ENCODE results near the gene CD209.

Gene CD209

DNA sequence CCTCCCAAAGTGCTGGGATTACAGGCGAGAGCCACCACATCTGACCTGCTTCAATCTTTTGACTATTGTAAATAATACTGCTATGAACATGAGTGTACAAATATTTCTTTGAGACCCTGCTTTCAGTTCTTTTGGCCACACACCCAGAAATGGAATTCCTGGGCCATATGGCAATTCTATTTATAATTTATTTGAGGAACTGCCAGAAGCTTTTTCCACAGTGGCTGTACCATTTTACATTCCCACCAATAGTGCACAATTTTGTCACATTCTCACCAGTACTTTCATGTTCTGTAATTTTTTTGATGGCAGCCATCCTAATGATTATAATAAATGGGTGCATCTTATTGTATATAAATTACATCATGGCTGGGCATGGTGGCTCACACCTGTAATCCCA lies 31.7 kb downstream of the CD209 start:
- H3K4me3 ChIP-seq (ENCODE audit: low read depth, low read length): no peak overlapping the region
- ChIA-PET CTCF (no interaction called here), POLR2A (no interaction called here)
- no peak overlapping the region for H3K27ac ChIP-seq (ENCODE audit: extremely low read depth, low read depth, low read length)
- no peaks in the 10 kb centered on the region for H3K36me3 ChIP-seq (ENCODE audit: control insufficient read depth in 2 of 2, insufficient read depth in 1 of 2, low read length in 2 of 2)
- TF ChIP-seq ZNF830 (tag by site-specific recombination; IDR thresholded peaks at IDR 0.05; ENCODE audit: low read depth) (no peak), KLF16 (tag by site-specific recombination; IDR thresholded peaks at IDR 0.05) (no peak), ZNF302 (tag by site-specific recombination; IDR thresholded peaks at IDR 0.05; ENCODE audit: low read depth) (no peak), ZNF501 (tag by site-specific recombination; IDR thresholded peaks at IDR 0.05) (no peak), ZBTB8A (tag by site-specific recombination; IDR thresholded peaks at IDR 0.05) (no peak), ZNF416 (tag by site-specific recombination; IDR thresholded peaks at IDR 0.05) (no peak), GFI1B (tag by site-specific recombination; IDR thresholded peaks at IDR 0.05) (no peak), ZNF174 (tag by site-specific recombination; IDR thresholded peaks at IDR 0.05) (no peak), FEZF1 (tag by site-specific recombination; IDR thresholded peaks at IDR 0.05) (no peak), ZNF114 (tag by site-specific recombination; IDR thresholded peaks at IDR 0.05) (no peak), ZNF514 (tag by site-specific recombination; IDR thresholded peaks at IDR 0.05) (no peak), ZNF747 (tag by site-specific recombination; IDR thresholded peaks at IDR 0.05) (no peak), ZFHX2 (tag by site-specific recombination; conservative IDR thresholded peaks at IDR 0.05) (no peak), ZNF391 (tag by site-specific recombination; IDR thresholded peaks at IDR 0.05; ENCODE audit: borderline replicate concordance, low read depth) (no peak), ZNF621 (tag by site-specific recombination; IDR thresholded peaks at IDR 0.05) (no peak), PRDM1 (tag by site-specific recombination; IDR thresholded peaks at IDR 0.05) (no peak)
- H3K9me3 ChIP-seq (ENCODE audit: control insufficient read depth, insufficient read depth, low read depth, low read length): no peaks in the 10 kb centered on the region
- no peaks in the 10 kb centered on the region for H3K4me1 ChIP-seq (ENCODE audit: control insufficient read depth, insufficient read depth, low read length)

DNA sequence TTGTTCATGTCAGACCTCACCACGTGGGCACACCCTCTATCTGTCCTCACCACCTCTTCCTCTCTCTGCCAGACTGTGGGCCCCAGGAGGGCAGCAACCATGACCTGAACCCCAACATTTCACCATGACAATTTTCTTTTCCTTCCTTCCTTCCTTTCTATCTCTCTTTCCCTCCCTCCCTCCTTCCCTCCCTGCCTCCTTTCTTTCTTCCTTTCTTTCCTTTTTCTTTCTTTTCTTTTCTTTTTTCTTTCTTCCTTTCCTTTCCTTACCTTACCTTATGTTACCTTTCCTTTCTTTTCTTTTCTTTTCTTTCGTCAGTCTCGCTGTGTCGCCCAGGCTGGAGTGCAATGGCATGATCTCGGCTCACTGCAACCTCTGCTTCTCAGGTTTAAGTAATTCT lies 36.7 kb downstream of the CD209 start:
- no peaks in the 10 kb centered on the region for H3K9me3 ChIP-seq (ENCODE audit: control insufficient read depth, insufficient read depth, low read depth, low read length)
- H3K27ac ChIP-seq (ENCODE audit: extremely low read depth, low read depth, low read length): no peak overlapping the region
- CTCF ChIA-PET: interaction anchor here (0.6 kb wide), 1 partner anchor 369 kb away, joined by 3 read pairs; no protein-coding TSS in a partner anchor
- no peaks in the 10 kb centered on the region for H3K36me3 ChIP-seq (ENCODE audit: control insufficient read depth in 2 of 2, insufficient read depth in 1 of 2, low read length in 2 of 2)
- POLR2A ChIA-PET: no interaction called here
- no peaks in the 10 kb centered on the region for H3K4me1 ChIP-seq (ENCODE audit: control insufficient read depth, insufficient read depth, low read length)
- no peak overlapping the region for H3K4me3 ChIP-seq (ENCODE audit: low read depth, low read length)
- peak; percentile 84 for TF ChIP-seq PRDM1 (tag by site-specific recombination; IDR thresholded peaks at IDR 0.05)
- TF ChIP-seq, protein P1, sequence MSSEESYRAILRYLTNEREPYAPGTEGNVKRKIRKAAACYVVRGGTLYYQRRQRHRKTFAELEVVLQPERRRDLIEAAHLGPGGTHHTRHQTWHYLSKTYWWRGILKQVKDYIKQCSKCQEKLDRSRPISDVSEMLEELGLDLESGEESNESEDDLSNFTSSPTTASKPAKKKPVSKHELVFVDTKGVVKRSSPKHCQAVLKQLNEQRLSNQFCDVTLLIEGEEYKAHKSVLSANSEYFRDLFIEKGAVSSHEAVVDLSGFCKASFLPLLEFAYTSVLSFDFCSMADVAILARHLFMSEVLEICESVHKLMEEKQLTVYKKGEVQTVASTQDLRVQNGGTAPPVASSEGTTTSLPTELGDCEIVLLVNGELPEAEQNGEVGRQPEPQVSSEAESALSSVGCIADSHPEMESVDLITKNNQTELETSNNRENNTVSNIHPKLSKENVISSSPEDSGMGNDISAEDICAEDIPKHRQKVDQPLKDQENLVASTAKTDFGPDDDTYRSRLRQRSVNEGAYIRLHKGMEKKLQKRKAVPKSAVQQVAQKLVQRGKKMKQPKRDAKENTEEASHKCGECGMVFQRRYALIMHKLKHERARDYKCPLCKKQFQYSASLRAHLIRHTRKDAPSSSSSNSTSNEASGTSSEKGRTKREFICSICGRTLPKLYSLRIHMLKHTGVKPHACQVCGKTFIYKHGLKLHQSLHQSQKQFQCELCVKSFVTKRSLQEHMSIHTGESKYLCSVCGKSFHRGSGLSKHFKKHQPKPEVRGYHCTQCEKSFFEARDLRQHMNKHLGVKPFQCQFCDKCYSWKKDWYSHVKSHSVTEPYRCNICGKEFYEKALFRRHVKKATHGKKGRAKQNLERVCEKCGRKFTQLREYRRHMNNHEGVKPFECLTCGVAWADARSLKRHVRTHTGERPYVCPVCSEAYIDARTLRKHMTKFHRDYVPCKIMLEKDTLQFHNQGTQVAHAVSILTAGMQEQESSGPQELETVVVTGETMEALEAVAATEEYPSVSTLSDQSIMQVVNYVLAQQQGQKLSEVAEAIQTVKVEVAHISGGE (tag by site-specific recombination; conservative IDR thresholded peaks at IDR 0.05; ENCODE audit: low read depth): no peak
- TF ChIP-seq, protein P2, sequence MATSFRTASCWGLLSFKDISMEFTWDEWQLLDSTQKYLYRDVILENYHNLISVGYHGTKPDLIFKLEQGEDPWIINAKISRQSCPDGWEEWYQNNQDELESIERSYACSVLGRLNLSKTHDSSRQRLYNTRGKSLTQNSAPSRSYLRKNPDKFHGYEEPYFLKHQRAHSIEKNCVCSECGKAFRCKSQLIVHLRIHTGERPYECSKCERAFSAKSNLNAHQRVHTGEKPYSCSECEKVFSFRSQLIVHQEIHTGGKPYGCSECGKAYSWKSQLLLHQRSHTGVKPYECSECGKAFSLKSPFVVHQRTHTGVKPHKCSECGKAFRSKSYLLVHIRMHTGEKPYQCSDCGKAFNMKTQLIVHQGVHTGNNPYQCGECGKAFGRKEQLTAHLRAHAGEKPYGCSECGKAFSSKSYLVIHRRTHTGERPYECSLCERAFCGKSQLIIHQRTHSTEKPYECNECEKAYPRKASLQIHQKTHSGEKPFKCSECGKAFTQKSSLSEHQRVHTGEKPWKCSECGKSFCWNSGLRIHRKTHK (tag by site-specific recombination; IDR thresholded peaks at IDR 0.05): no peak
- peak; percentile 90 for TF ChIP-seq ZNF366 (tag by site-specific recombination; conservative IDR thresholded peaks at IDR 0.05)
- TF ChIP-seq, protein P3, sequence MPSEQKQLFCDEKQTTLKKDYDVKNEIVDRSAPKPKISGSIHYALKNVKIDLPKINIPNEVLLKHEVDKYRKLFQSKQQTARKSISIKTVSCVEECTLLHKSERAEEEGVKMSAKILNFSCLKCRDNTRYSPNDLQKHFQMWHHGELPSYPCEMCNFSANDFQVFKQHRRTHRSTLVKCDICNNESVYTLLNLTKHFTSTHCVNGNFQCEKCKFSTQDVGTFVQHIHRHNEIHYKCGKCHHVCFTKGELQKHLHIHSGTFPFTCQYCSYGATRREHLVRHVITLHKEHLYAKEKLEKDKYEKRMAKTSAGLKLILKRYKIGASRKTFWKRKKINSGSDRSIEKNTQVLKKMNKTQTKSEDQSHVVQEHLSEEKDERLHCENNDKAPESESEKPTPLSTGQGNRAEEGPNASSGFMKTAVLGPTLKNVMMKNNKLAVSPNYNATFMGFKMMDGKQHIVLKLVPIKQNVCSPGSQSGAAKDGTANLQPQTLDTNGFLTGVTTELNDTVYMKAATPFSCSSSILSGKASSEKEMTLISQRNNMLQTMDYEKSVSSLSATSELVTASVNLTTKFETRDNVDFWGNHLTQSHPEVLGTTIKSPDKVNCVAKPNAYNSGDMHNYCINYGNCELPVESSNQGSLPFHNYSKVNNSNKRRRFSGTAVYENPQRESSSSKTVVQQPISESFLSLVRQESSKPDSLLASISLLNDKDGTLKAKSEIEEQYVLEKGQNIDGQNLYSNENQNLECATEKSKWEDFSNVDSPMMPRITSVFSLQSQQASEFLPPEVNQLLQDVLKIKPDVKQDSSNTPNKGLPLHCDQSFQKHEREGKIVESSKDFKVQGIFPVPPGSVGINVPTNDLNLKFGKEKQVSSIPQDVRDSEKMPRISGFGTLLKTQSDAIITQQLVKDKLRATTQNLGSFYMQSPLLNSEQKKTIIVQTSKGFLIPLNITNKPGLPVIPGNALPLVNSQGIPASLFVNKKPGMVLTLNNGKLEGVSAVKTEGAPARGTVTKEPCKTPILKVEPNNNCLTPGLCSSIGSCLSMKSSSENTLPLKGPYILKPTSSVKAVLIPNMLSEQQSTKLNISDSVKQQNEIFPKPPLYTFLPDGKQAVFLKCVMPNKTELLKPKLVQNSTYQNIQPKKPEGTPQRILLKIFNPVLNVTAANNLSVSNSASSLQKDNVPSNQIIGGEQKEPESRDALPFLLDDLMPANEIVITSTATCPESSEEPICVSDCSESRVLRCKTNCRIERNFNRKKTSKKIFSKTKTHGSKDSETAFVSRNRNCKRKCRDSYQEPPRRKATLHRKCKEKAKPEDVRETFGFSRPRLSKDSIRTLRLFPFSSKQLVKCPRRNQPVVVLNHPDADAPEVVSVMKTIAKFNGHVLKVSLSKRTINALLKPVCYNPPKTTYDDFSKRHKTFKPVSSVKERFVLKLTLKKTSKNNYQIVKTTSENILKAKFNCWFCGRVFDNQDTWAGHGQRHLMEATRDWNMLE (tag by site-specific recombination; conservative IDR thresholded peaks at IDR 0.05; ENCODE audit: low read depth): no peak
- TF ChIP-seq, protein P4, sequence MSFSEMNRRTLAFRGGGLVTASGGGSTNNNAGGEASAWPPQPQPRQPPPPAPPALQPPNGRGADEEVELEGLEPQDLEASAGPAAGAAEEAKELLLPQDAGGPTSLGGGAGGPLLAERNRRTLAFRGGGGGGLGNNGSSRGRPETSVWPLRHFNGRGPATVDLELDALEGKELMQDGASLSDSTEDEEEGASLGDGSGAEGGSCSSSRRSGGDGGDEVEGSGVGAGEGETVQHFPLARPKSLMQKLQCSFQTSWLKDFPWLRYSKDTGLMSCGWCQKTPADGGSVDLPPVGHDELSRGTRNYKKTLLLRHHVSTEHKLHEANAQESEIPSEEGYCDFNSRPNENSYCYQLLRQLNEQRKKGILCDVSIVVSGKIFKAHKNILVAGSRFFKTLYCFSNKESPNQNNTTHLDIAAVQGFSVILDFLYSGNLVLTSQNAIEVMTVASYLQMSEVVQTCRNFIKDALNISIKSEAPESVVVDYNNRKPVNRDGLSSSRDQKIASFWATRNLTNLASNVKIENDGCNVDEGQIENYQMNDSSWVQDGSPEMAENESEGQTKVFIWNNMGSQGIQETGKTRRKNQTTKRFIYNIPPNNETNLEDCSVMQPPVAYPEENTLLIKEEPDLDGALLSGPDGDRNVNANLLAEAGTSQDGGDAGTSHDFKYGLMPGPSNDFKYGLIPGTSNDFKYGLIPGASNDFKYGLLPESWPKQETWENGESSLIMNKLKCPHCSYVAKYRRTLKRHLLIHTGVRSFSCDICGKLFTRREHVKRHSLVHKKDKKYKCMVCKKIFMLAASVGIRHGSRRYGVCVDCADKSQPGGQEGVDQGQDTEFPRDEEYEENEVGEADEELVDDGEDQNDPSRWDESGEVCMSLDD (tag by site-specific recombination; IDR thresholded peaks at IDR 0.05): 0 out of 2 replicates have a peak, but pooled peaks have one; percentile 29
- no peak for TF ChIP-seq ZNF132 (tag by site-specific recombination; IDR thresholded peaks at IDR 0.05; ENCODE audit: borderline replicate concordance)

Measured in HEK293 (cell line).